Tibial nerve (tissue), 4 donors: ENCODE data around the gene CYTH4.

Experiments
- EP300 ChIP-seq, 2 donors: sonication (generic); formaldehyde crosslinking; IDR thresholded peaks; one replicate each; pipeline ENCODE4 v1.6.1; 2017; ENCODE audit warnings: antibody characterized with exemption in 2 of 2, mild to moderate bottlenecking in 1 of 2
- POLR2A ChIP-seq, 2 donors: fragments of 450-650 bp; IDR thresholded peaks; one replicate each; pipeline ENCODE4 v1.6.1; 2017; ENCODE audit warnings: antibody characterized with exemption in 2 of 2, mild to moderate bottlenecking in 2 of 2, moderate library complexity in 2 of 2
- TF ChIP-seq, protein P1 (sequence below), 5 experiments: fragments of 200-600 bp in 3 of 5; fragments of 450-650 bp in 2 of 5; sonication (generic) in 3 of 5; IDR thresholded peaks; one replicate each; pipeline ENCODE4 v1.5.1; 2016 to 2019; ENCODE audit warnings: antibody characterized with exemption in 5 of 5, mild to moderate bottlenecking in 3 of 5, moderate library complexity in 2 of 5

DNA sequence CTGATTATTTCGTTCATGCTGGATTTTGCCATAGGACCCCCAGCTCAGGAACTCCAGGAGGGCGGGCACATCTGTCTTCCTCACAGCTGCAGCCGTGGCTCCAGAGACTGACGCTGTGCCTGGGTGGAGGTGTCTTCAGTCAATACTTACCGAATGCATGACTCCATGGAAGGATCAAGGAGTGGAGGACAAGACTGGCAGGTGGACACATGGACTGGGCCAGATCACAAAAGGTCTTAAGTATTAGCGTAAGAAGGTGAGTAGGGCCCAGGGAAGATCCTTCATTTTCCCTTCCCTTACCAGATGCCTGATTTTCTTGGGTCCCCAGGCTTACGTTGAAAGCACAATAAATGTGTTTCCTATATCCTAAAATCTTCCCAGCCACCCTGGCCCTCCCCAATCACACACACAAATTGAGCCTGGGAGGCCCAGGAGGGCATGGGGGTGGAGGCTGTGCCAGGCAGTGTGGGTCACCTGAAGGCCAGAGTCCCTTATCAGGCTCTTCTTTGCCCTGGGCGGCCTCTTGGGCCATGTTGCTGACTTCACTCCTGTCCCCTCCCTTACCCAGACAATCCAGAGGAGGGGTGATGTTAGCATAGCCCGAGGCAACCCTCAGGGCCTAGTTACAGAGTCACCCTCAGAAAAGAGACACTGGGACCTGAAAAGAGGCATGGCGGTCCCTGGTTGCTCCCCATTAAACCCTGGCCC is 56.4 kb downstream of the CYTH4 start:
- TF ChIP-seq POLR2A (IDR thresholded peaks at IDR 0.05) (no peak), EP300 (IDR thresholded peaks at IDR 0.05) (no peak)
- TF ChIP-seq, protein P1, sequence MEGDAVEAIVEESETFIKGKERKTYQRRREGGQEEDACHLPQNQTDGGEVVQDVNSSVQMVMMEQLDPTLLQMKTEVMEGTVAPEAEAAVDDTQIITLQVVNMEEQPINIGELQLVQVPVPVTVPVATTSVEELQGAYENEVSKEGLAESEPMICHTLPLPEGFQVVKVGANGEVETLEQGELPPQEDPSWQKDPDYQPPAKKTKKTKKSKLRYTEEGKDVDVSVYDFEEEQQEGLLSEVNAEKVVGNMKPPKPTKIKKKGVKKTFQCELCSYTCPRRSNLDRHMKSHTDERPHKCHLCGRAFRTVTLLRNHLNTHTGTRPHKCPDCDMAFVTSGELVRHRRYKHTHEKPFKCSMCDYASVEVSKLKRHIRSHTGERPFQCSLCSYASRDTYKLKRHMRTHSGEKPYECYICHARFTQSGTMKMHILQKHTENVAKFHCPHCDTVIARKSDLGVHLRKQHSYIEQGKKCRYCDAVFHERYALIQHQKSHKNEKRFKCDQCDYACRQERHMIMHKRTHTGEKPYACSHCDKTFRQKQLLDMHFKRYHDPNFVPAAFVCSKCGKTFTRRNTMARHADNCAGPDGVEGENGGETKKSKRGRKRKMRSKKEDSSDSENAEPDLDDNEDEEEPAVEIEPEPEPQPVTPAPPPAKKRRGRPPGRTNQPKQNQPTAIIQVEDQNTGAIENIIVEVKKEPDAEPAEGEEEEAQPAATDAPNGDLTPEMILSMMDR (IDR thresholded peaks at IDR 0.05) = no peak
